H1 (cell line): ENCODE data around the gene TMEM82. TPM values are rescaled to one million over a fixed set of nuclear protein-coding genes. Genes with fewer than 3 reads are reported as not detected.

Experiments used
- ASH2L ChIP-seq: fragments of 200-600, 300-600 bp; sonication (generic); IDR thresholded peaks from one replicate; pipeline ENCODE4 v1.7.1; 2017; ENCODE audit warnings: low read length
- CBX8 ChIP-seq: fragments of 300-800, 300-1000 bp; sonication (generic); IDR thresholded peaks from 2 replicates; pipeline ENCODE4 v1.7.1; 2016; ENCODE audit warnings: low read depth, low read length, borderline replicate concordance
- CHD1 ChIP-seq: IDR thresholded peaks from 2 replicates; pipeline ENCODE4 v1.6.1; 2012; ENCODE audit warnings: low read depth, low read length, improper control_type of control experiment
- E2F6 ChIP-seq: IDR thresholded peaks from 2 replicates; pipeline ENCODE4 v1.6.1; 2012; ENCODE audit warnings: inconsistent platforms
- POU5F1 ChIP-seq: IDR thresholded peaks from 2 replicates; pipeline ENCODE4 v1.6.1; 2011; ENCODE audit warnings: low read depth, mild to moderate bottlenecking, low read length, moderate library complexity
- RXRA ChIP-seq: IDR thresholded peaks from 2 replicates; pipeline ENCODE4 v1.6.1; 2011; ENCODE audit warnings: low read depth, mild to moderate bottlenecking, low read length, moderate library complexity; ENCODE audit not compliant: insufficient read depth
- TAF7 ChIP-seq: optimal IDR thresholded peaks from 2 replicates; pipeline ENCODE3; 2011; ENCODE audit warnings: low read depth, mild to moderate bottlenecking, inconsistent platforms, low read length, moderate library complexity, borderline replicate concordance
- ZNF274 ChIP-seq: IDR thresholded peaks from 2 replicates; pipeline ENCODE4 v1.7.0; 2012; ENCODE audit warnings: low read length, borderline replicate concordance; ENCODE audit errors: extremely low read depth
- polyA plus RNA-seq, 7 experiments: library from polyadenylated mRNA; depleted of rRNA in 3 of 7; stranded (reverse) in 5 of 7; unstranded in 2 of 7; fragments of >200 nt in 5 of 7; fragments of 200-250 nt in 2 of 7; gene quantifications; 1 replicate in 5 of 7; 2 replicates in 1 of 7; 4 replicates in 1 of 7; pipeline versions ENCODE4 v1.2.1 to v1.2.3, GENCODE V29; 2011 to 2013; ENCODE audit warnings: missing spikeins in 2 of 7, mixed read lengths in 2 of 7
- total RNA-seq: library from RNA; stranded (reverse); fragmentation: NEBNext Ultra II Directional; extraction: Animal tissue kit (Norgen Biotek cat#: 25700); gene quantifications from 2 replicates; pipeline ENCODE4 v1.2.1, GENCODE V29; 2021

Gene TMEM82
- total and polyA plus RNA-seq, 2 of the 8 experiments (the other 6 are each of a cell fraction or from before 2014, with no cell fraction given) = 0.32 to 2.1 TPM

GRCh38 chr1:15735304-15736037 is 6.8 kb upstream of the TMEM82 start (continued):
- no peak for TF ChIP-seq ZNF274
- no peak for TF ChIP-seq TAF7
- TF ChIP-seq E2F6 = no peak
- no peak for TF ChIP-seq CBX8
- TF ChIP-seq POU5F1 = no peak
- no peak for TF ChIP-seq ASH2L
- TF ChIP-seq CHD1 = no peak
- TF ChIP-seq RXRA = no peak
